Retinal pigment epithelial cell (primary cell): ENCODE measurements around the gene IL12RB1.

Experiments
- DNase-seq: peaks from one replicate; pipeline ENCODE4 v3.0.0-alpha.2; 2010; ENCODE audit warnings: low read depth
- H3K4me3 ChIP-seq: 2 replicates; pipeline ENCODE4 v1.5.1; 2011; ENCODE audit warnings: mild to moderate bottlenecking, low read length, control low read depth, moderate library complexity
- TF ChIP-seq, protein P1 (sequence below): conservative IDR thresholded peaks from 2 replicates; pipeline ENCODE4 v1.5.1; 2011; ENCODE audit warnings: low read depth, low read length, control low read depth, inconsistent platforms

IL12RB1 gene

DNA sequence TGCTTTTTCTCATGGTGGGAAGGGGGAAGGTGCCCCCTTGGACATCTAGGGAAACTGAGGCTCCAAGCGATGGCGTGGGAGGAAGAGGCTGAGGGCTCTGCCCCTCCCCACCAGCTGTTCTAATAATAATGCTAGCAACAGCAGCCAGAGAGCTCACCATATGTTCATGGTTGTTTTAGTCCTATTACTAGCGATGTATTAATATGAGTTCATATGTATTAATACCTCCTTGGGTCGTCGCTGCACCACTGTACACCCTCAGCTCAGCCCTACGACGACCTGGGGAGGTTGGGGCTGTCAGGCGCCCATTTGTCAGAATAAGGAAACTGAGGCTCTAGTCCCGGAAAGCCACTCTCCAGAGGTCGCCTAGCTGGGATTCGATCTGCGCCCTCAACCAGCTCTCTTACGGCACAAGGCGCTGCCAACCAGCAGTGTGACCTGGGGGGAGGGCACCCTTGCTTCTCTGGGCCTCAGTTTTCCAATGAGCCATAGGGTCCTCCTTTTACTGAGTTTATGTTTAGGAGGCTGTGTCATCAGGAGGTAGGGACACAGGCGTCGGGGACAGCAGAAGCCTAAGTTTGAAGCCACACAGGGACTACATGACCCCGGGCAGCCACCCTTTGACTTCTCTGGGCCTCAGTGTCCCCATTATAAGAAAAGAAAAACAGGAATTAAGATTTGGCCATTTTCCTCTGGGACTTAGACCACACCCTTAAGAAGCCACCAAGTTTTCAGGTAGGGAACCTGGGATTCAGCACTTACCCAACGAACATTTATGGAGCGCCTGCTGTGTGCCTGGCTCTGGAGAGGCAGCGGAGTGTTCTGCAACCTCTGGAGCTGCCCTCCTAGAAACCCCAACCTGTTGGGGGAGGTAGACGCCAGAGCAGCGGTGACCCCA lies 11.5 kb upstream of the IL12RB1 start:
- peak overlapping the region; percentile 46 for H3K4me3 ChIP-seq
- DNase-seq, result no peak
- TF ChIP-seq, protein P1, sequence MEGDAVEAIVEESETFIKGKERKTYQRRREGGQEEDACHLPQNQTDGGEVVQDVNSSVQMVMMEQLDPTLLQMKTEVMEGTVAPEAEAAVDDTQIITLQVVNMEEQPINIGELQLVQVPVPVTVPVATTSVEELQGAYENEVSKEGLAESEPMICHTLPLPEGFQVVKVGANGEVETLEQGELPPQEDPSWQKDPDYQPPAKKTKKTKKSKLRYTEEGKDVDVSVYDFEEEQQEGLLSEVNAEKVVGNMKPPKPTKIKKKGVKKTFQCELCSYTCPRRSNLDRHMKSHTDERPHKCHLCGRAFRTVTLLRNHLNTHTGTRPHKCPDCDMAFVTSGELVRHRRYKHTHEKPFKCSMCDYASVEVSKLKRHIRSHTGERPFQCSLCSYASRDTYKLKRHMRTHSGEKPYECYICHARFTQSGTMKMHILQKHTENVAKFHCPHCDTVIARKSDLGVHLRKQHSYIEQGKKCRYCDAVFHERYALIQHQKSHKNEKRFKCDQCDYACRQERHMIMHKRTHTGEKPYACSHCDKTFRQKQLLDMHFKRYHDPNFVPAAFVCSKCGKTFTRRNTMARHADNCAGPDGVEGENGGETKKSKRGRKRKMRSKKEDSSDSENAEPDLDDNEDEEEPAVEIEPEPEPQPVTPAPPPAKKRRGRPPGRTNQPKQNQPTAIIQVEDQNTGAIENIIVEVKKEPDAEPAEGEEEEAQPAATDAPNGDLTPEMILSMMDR, result no peak

DNA sequence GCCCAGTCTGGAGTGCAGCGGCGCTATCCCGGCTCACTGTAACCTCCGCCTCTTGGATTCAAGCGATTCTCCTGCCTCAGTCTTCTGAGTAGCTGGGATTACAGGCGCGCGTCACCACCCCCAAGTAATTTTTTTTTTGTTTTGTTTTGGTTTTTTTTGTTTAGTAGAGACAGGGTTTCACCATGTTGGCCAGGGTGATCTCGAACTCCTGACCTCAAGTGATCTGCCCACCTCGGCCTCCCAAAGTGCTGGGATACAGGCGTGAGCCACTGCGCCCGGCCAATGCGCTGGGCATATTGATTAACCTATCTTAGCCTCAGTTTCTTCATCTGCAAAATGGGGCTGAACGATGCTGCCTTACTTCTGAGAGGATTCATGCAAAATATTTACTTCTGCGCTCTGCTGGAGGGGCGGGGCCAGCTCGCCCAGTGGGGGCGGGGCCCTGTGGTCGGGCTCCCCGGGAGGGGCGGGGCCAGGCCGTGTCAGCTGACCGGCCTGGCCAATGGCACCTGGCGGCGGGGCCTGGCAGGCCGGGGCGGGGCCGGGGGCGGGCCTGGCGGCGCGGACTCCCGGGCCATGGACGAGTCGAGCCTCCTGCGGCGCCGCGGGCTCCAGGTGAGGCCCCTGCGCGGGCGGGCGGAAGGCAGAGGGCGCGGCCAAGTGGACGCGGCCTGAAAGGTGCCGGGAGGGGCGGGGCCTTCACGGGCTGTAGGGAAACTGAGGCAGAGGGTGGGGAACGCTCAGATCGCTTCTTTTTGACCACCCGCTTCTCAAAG lies 10.7 kb upstream of the IL12RB1 start, which contains the start of gene MAST3:
TSS of gene MAST3 (plus strand) at position 562 of the 776 bp plus-strand sequence. CDS start at position 577, 15 bp downstream.
- no peak for DNase-seq
- H3K4me3 ChIP-seq, result peak within 1 kb of the TSS; percentile 46
- TF ChIP-seq, protein P1, result no peak

DNA sequence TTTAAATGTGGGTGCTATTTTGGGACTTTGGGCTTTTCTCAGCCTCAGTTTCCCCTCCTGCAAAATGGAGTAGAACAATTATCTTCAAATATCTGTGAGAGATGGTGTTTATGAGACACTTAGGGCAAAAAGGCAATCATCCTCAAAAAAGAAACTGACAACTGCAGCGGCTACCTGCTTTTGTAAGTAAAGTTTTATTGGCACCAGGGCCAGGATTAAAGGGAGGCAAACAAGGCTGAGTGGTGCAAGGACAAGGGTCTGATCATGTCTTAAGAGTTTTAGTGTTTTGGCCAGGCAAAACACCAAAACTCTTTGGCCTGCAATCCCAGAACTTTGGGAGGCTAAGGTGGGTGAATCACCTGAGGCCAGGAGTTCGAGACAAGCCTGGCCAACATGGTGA lies 9.5 kb upstream of the IL12RB1 start:
- no peak for DNase-seq
- TF ChIP-seq, protein P1, result no peak
- H3K4me3 ChIP-seq, result no peak overlapping the region

DNA sequence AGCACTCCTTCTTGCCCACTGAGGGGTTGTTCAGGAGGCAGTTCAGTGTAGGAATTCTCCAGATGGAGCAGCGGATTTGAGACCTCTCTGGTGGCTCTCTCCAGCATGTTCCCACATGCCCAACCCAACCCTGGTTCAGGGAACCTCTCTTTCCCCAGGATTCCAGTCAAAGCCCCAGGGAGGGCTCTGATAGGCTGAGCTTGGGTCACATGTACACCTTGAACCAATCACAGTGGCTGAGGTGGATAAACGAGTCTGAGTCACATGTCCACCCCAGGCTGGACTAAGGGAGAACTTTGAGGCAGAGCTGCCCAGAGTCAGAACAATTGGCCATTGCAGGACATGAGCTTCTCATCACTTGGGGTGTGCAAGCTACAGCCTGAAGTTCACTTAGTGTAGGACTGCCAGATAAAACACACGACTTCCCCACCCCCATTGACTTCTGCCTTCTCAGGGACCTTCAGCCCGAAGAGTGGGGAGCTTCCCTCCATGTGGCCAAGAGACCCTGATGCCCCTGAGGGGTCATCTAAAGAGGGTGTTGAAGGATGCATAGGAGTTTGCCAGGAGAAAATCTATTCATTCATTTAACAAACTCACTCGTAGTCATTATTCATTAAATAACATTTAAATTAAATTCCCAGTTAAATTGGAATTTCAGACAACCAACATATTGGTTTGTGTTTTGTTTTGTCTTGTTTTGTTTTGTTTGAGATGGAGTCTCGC lies 6.9 kb upstream of the IL12RB1 start:
- TF ChIP-seq, protein P1, result no peak
- no peak overlapping the region for H3K4me3 ChIP-seq
- no peak for DNase-seq

DNA sequence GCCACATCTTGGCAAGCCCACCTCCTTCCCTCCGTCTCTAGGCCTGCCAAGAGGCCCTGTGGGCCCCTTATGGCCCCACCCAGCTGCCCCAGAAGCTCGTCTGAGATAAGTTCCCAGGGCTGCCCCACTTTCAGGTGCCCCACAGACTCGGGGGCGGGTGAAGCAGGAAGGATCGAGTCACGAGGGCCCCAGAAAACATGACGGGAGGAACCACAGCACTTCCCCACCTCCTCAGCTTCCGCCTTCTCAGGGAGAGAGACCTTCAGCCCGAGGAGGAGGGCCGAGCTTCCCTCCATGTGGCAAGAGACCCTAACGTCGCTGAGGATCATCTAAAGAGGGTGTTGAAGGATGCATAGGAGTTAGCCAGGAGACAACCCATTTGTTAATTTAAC lies 4.5 kb upstream of the IL12RB1 start:
- no peak for DNase-seq
- no peak overlapping the region for H3K4me3 ChIP-seq
- TF ChIP-seq, protein P1, result no peak

DNA sequence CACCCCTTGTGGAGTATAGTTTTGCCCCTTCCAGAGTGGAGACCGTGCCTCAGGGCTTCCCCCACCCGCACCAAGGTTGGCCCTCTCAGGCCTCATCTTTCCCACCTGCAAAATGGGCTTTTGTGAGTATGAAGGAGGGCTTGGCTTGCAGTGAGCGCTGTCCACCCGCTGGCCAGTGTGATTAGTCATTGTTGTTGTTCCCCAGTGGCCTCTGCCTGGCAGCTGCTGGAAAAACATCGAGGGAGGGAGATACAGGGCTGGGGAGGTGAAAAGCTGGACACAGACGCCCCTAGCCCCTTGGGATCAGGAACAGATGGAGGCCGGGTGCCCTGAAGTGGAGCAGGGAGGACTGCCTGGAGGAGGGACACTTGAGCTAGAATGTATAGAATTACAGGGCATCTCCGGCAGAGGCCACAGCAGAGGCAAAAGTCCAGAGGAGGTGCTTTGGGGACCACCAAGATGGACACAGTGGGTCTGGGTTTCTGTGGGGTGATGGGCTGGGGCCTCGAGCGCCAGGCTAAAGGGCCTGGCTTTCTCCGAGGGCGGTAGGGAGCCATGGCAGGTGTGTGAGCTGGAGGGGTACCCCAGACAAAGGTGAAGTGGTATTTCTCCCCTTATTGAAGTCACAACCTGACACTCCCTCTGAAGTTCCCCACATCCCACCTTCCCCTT lies 3.9 kb upstream of the IL12RB1 start:
- DNase-seq, result no peak
- no peak overlapping the region for H3K4me3 ChIP-seq
- TF ChIP-seq, protein P1, result no peak
